A172 (cell line): ENCODE results near the gene TRAPPC3L. TPM values are rescaled to one million over a fixed set of nuclear protein-coding genes. Genes with fewer than 3 reads are reported as not detected.

Experiments used
- total RNA-seq: library from RNA; depleted of rRNA; stranded (reverse); fragments of >200 nt; shearing (Covaris generic); gene quantifications from 2 replicates; pipeline ENCODE4 v1.2.3, GENCODE V29; 2014; rRNA removed

TRAPPC3L gene
- total RNA-seq, 1 experiment from 2014 or later = not detected

Other genes starting within 250 kb of the TRAPPC3L start
- 32.0 and 40.8 TPM in 2 replicates for gene DSE, start 174.7 kb downstream of the TRAPPC3L start, total RNA-seq
- not detected in 2 replicates for gene CALHM6, start 84.3 kb downstream of the TRAPPC3L start, total RNA-seq
- 3.8 and 4.1 TPM in 2 replicates for gene CALHM5, start 34.0 kb downstream of the TRAPPC3L start, total RNA-seq
- not detected in 2 replicates for gene CALHM4, start 8.1 kb upstream of the TRAPPC3L start, total RNA-seq
- 51.8 and 93.1 TPM in 2 replicates for gene RWDD1, start 25.8 kb upstream of the TRAPPC3L start, total RNA-seq
- not detected in 2 replicates for gene RSPH4A, start 70.8 kb upstream of the TRAPPC3L start, total RNA-seq
- gene ZUP1, start 123.1 kb upstream of the TRAPPC3L start, total RNA-seq = 19.0 and 20.1 TPM in 2 replicates
- 5.2 and 6.0 TPM in 2 replicates for gene KPNA5, start 135.5 kb upstream of the TRAPPC3L start, total RNA-seq
- gene FAM162B, start 220.0 kb upstream of the TRAPPC3L start, total RNA-seq = not detected in 2 replicates